HCT116 (cell line): Measurements from ENCODE around the gene SERPINE3.

Experiments
- CTCF ChIP-seq, 3 experiments: fragments of 200-600 bp in 1 of 3; sonication (generic) in 1 of 3; IDR thresholded peaks in 2 of 3; conservative IDR thresholded peaks in 1 of 3; 2 replicates each; pipeline ENCODE4 v1.5.1; 2012 to 2017; ENCODE audit warnings: low read depth in 2 of 3, low read length in 2 of 3, antibody characterized with exemption in 1 of 3, borderline replicate concordance in 1 of 3, control low read depth in 1 of 3, mild to moderate bottlenecking in 1 of 3, mixed read lengths in 1 of 3, mixed run types in 1 of 3, moderate library complexity in 1 of 3; ENCODE audit not compliant: insufficient read depth in 1 of 3
- SP1 ChIP-seq: IDR thresholded peaks from 2 replicates; pipeline ENCODE4 v1.6.1; 2012; ENCODE audit warnings: low read depth

- TF ChIP-seq SP1 (no peak), CTCF (IDR thresholded peaks at IDR 0.05 in 2 of 3, conservative IDR thresholded peaks at IDR 0.05 in 1 of 3; ENCODE audit: borderline replicate concordance in 1 of 3, insufficient read depth in 1 of 3, low read depth in 2 of 3, low read length in 2 of 3) (no peak)
Observed at GRCh38 chr13:51322826-51323225, 16.7 kb upstream of the SERPINE3 start.
